ENCODE data around the gene PRIM1. TPM values are rescaled to one million over a fixed set of nuclear protein-coding genes. Genes with fewer than 3 reads are reported as not detected.

PRIM1 gene
- total RNA-seq, 1 experiment from 2014 or later, result 25.1 TPM

DNA sequence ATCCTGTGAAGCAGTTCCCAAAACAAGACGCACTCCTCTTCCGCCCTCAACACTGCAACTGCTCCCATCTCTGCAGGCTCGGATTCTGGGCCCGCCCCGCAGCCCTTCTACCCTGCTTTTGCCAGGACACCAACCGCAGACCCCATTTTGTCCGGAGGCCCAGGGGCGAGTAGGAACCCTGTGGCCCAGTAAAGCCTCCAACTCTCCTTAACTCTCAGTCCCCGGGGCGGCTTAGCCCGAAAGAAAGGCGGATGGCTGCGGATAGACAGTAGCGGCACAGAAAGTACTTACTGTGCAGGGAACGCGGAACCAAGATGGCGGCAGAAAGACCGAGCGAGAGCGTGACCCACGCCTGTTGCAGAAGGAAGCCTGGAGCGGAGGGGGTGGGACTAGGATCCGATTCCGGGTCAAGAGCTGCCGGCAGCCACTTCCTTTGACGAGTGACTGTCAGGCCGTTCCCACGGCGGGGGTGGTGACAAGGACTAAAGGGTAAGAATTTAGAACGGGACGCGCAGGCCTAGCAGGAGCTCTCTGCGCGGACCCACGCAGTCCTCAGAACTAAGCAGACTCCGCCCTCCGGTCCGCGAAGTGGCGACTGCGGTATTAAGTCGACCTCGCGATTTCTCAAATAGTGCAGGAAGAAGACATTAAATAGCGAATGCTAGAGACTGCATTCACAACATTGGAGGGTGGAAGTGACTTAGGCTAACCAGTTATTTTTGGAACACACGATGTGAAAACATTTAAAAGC, 27.0 kb downstream of the PRIM1 start, which contains the start of gene NACA:
Gene NACA (minus strand): TSS at position 328 of the 751 bp plus-strand sequence. CDS start 778 bp downstream, outside the sequence.
- H3K4me3 ChIP-seq, result peak within 1 kb of the TSS; percentile 70
- peaks cover 54% of the 10 kb centered on the region for H3K36me3 ChIP-seq
- no peaks in the 10 kb centered on the region for H3K27me3 ChIP-seq
- H3K9me3 ChIP-seq, result no peaks in the 10 kb centered on the region
- peak; percentile 99 for DNase-seq

DNA sequence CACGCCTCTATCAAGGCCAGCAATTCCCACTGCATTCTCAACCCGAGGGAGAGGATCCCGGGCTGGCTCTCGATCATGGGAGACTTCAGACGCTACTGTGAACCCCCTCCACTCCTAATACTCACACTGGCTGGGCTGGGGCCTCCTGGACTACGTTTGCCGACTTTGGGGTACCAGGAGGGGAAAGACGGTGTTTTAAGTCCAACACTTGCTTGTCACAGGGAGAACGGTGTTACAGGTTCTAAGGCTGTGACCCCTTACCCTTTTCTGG, 27.5 kb downstream of the PRIM1 start:
- no peaks in the 10 kb centered on the region for H3K27me3 ChIP-seq
- peaks cover 54% of the 10 kb centered on the region for H3K36me3 ChIP-seq
- H3K9me3 ChIP-seq, result no peaks in the 10 kb centered on the region
- DNase-seq, result no peak
- peak overlapping the region; percentile 70 for H3K4me3 ChIP-seq

DNA sequence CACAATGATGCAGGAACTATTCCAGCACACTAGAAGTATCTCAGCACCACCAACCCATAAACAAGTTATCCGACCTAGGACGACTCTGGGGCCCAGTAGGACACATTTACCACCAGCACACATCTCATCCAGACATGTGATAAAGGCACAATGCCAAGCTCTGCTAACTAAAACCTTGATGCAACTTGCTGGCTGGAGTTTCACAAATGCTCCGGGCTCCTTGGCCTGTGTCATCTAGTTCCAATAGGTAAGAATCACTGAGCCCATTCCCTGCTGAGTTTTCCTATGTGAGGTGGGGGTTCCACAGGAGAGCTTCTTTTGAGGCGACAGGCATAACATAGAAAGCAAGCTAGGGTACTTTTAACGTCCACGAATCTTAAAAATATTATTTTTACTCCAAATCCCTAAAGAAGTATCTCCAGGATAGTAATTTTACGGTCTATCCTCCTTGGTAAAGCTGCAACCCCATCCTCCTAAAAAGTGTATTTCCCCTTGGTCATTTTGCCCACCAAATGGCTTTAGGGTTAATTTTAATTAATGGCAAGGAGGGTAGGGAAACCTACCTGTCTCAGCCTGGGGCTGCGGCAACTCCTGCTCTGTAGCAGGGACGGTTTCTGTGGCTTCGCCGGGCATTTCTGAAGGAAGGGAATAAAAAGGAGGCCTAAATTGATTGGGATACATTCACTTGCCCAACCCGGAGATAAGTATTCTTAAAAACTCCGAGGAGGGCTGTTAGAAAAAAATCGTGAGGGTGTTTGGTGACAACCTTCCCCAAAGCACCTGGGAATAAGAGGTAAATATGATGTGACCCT, 28.0 kb downstream of the PRIM1 start:
- Histone ChIP-seq H3K4me3 (peak overlapping the region; percentile 70), H3K36me3 (peaks cover 59% of the 10 kb centered on the region), H3K9me3 (no peaks in the 10 kb centered on the region), H3K27me3 (no peaks in the 10 kb centered on the region)
- DNase-seq, result peak; percentile 55

GRCh38 chr12:56723352-56723751, 28.8 kb downstream of the PRIM1 start:
- peak overlapping the region; percentile 70 for H3K4me3 ChIP-seq
- H3K27me3 ChIP-seq, result no peaks in the 10 kb centered on the region
- DNase-seq, result no peak
- no peaks in the 10 kb centered on the region for H3K9me3 ChIP-seq
- peaks cover 64% of the 10 kb centered on the region for H3K36me3 ChIP-seq

DNA sequence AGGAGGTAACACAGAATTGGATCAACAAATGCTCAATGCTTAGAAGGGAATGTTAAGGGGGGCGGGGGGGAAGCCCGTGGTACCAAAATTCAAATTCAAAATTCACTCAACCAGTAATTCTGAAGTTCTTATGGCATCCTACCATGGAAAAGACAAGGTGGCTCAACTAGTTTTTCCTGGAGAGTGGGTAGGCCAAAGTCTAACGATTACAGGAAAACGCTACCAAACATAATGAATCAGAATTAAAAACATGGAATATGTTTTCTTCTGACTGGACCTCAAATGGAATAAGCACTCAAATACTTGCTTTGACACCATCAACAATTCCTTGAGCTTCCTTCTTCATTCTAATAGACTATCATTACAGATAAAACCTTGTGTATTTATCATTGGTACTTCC, 29.3 kb downstream of the PRIM1 start:
- Histone ChIP-seq H3K9me3 (no peaks in the 10 kb centered on the region), H3K27me3 (no peaks in the 10 kb centered on the region), H3K36me3 (peaks cover 64% of the 10 kb centered on the region), H3K4me3 (peak overlapping the region; percentile 70)
- DNase-seq, result no peak

GRCh38 chr12:56721721-56722120, 30.4 kb downstream of the PRIM1 start:
- H3K27me3 ChIP-seq, result no peaks in the 10 kb centered on the region
- H3K9me3 ChIP-seq, result no peaks in the 10 kb centered on the region
- H3K36me3 ChIP-seq, result peaks cover 68% of the 10 kb centered on the region
- DNase-seq, result no peak
- no peak overlapping the region; the same call in 1 of the 2 replicates for H3K4me3 ChIP-seq

GRCh38 chr12:56721216-56721615, 30.9 kb downstream of the PRIM1 start:
- no peak for DNase-seq
- H3K36me3 ChIP-seq, result peaks cover 72% of the 10 kb centered on the region
- H3K4me3 ChIP-seq, result no peak overlapping the region
- H3K27me3 ChIP-seq, result no peaks in the 10 kb centered on the region
- no peaks in the 10 kb centered on the region for H3K9me3 ChIP-seq

DNA sequence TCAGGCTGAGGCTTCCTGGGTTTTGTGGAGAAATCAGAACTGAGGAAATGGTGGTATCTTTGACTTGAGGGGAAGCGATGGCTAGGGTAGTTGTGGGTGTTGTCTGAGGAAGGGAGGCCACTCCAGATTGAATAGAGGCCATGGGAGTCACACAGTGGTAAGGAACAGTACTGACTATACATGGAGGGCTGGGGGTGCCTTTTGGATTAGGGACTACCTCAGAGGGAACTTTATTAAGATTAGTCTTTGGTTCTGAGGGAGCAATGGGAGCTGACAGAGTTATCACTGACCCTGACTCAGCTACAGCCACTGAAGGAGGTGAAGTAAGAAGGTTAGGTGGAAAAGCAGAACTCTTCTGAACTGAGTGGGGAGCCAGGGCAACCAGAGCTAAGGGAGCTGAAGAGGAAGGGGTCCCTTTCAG, 31.4 kb downstream of the PRIM1 start:
- Histone ChIP-seq H3K36me3 (peaks cover 76% of the 10 kb centered on the region), H3K27me3 (no peaks in the 10 kb centered on the region), H3K9me3 (no peaks in the 10 kb centered on the region), H3K4me3 (no peak overlapping the region)
- DNase-seq, result no peak

GRCh38 chr12:56719056-56719455, 33.1 kb downstream of the PRIM1 start:
- DNase-seq, result no peak
- Histone ChIP-seq H3K4me3 (no peak overlapping the region), H3K9me3 (no peaks in the 10 kb centered on the region), H3K36me3 (peaks cover 84% of the 10 kb centered on the region), H3K27me3 (no peaks in the 10 kb centered on the region)

GRCh38 chr12:56718636-56719035, 33.5 kb downstream of the PRIM1 start:
- Histone ChIP-seq H3K27me3 (no peaks in the 10 kb centered on the region), H3K9me3 (no peaks in the 10 kb centered on the region), H3K4me3 (no peak overlapping the region), H3K36me3 (peaks cover 84% of the 10 kb centered on the region)
- no peak for DNase-seq

DNA sequence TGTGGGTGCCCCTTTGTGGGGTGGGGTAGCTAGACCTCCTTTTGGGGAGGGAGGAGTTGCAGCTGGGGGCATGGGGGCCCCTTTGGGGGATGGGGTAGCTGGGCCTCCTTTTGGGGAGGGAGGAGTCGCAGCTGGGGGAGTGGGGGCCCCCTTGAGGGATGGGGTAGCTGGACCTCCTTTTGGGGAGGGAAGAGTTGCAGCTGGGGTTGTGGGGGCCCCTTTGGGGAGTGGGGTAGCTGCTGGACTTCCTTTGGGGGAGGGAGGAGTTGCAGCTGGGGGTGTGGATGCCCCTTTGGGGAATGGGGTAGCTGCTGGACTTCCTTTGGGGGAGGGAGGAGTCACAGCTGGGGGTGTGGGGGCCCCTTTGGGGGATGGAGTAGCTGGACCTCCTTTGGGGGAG, 34.0 kb downstream of the PRIM1 start:
- no peak for DNase-seq
- peaks cover 84% of the 10 kb centered on the region for H3K36me3 ChIP-seq
- H3K9me3 ChIP-seq, result no peaks in the 10 kb centered on the region
- no peaks in the 10 kb centered on the region for H3K27me3 ChIP-seq
- H3K4me3 ChIP-seq, result no peak overlapping the region

DNA sequence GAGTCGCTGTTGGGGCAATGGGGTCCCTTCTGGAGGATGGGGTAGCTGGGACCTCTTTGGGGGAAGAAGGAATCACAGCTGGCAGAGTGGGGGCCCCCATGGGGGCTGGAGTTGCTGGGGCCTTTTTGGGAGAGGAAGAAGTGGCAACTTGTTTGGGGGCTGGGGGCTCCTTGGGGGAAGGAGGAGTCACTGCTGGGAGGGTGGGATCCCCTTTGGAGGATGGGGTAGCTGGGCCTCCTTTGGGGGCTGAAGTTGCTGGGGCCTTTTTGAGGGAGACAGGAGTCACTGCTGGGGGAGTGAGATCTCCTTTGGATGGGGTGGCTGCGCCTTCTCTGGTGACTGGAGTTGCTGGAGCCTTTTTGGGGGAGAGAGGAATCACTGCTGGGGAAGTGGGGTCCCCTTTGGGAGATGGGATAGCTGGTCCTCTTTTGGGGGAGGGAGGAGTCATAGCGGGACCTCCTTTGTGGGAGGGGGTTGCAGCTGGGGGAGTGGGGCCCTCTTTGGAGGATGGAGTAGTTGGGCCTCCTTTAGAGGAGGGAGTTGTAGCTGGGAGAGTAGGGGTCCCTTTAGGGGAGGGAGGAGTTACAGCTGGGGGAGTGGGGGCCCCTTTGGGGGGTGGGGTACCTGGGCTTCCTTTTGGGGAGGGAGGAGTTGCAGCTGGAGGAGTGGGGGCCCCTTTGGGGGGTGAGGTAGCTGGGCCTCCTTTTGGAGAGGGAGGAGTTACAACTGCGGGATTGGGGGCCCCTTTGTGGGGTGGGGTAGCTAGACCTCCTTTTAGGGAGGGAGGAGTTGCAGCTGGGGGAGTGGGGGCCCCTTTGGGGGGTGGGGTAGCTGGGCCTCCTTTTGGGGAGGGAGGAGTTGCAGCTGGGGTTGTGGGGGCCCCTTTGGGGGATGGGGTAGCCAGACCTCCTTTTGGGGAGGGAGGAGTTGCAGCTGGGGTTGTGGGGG, 34.9 kb downstream of the PRIM1 start:
- no peaks in the 10 kb centered on the region for H3K27me3 ChIP-seq
- no peaks in the 10 kb centered on the region for H3K9me3 ChIP-seq
- H3K36me3 ChIP-seq, result peaks cover 84% of the 10 kb centered on the region
- H3K4me3 ChIP-seq, result no peak overlapping the region
- DNase-seq, result no peak

DNA sequence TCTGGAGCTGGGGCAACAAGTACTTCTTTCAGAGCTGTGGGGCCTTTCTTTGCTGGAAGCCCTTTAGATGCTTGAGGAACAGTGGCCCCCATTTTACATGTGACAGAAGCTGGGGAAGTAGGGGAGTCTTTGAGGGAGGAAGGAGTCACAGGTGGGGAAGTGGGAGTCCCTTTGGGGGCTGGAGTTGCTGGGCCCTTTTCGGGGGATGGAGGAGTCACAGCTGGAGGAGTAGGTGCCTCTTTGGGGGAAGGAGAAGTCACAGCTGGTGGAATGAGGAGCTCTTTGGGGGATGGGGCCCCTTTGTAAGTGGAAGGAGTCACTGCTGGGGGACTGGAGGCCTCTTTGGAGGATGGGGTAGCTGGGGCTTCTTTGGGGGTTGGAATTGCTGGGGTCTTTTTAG, 35.7 kb downstream of the PRIM1 start:
- Histone ChIP-seq H3K4me3 (no peak overlapping the region), H3K9me3 (no peaks in the 10 kb centered on the region), H3K27me3 (no peaks in the 10 kb centered on the region), H3K36me3 (peaks cover 81% of the 10 kb centered on the region)
- DNase-seq, result no peak

DNA sequence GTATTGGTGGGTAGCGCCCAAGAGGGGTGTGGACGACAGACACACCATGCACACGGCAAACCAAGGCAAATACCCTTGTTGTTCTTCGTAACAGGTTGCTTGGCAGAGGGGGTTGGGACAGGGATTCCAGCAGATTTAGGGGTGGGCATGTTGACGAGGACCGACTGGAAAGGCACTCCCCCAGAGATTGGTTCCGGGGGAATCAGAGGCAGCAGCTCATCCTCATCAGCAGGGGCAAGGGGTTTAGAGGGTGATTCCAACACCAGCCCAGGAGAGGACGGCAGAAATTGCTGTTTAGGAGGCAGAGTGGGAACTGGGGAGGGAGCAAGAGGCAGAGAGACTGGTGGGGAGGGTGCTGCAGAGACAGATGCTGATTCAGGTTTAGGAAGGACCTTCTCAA, 36.3 kb downstream of the PRIM1 start:
- H3K27me3 ChIP-seq, result no peaks in the 10 kb centered on the region
- H3K9me3 ChIP-seq, result no peaks in the 10 kb centered on the region
- peaks cover 79% of the 10 kb centered on the region for H3K36me3 ChIP-seq
- H3K4me3 ChIP-seq, result no peak overlapping the region
- no peak for DNase-seq

- Histone ChIP-seq H3K9me3 (no peaks in the 10 kb centered on the region), H3K36me3 (peaks cover 66% of the 10 kb centered on the region)
- no peak for DNase-seq
These were observed 37.6 kb downstream of the PRIM1 start for GRCh38 chr12:56714431-56714929.

DNA sequence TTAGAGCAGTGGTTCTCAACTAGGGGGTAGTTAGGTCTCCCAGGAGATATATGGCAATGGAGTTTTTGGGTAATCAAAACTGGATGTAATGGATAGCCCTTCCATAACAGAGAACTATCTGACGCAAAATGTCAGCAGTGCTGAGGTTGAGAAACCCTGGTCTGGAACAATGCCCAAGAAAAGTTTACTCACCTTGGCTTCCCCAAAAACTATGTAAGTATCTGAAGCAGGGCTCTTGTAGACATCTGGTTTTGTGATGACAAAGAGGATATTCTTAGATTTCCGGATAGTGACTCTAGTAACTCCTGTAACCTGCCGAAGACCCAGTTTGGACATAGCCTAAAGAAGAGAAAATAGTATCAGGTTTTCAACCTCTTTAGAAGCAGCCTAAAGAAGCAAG, 38.8 kb downstream of the PRIM1 start:
- H3K36me3 ChIP-seq, result peaks cover 57% of the 10 kb centered on the region

More at GRCh38 chr12:56714431-56714929, 37.6 kb downstream of the PRIM1 start:
- Histone ChIP-seq H3K4me3 (no peak overlapping the region), H3K27me3 (no peaks in the 10 kb centered on the region)

More for the DNA sequence above, 38.8 kb downstream of the PRIM1 start:
- Histone ChIP-seq H3K27me3 (no peaks in the 10 kb centered on the region), H3K9me3 (no peaks in the 10 kb centered on the region), H3K4me3 (no peak overlapping the region)
- no peak for DNase-seq
